Astrocyte of the spinal cord (primary cell): Measurements from ENCODE around the gene ROPN1L.

Experiments used
- DNase-seq: peaks from one replicate; pipeline ENCODE4 v3.0.0; 2011; ENCODE audit warnings: low read depth, low spot score
- H3K4me3 ChIP-seq: 2 replicates; pipeline ENCODE4 v1.5.1; 2011; ENCODE audit warnings: low read depth, mild to moderate bottlenecking, low read length, moderate library complexity
- in situ Hi-C: cut with HindIII; loops from 2 replicates; pipeline ENCODE4 v1.10.0; 2017; ENCODE audit warnings: low sequenced_read_pairs
- TF ChIP-seq, protein P1 (sequence below): IDR thresholded peaks from 2 replicates; pipeline ENCODE4 v1.5.1; 2012; ENCODE audit warnings: low read depth, mild to moderate bottlenecking, low read length, inconsistent platforms

The ROPN1L gene

DNA sequence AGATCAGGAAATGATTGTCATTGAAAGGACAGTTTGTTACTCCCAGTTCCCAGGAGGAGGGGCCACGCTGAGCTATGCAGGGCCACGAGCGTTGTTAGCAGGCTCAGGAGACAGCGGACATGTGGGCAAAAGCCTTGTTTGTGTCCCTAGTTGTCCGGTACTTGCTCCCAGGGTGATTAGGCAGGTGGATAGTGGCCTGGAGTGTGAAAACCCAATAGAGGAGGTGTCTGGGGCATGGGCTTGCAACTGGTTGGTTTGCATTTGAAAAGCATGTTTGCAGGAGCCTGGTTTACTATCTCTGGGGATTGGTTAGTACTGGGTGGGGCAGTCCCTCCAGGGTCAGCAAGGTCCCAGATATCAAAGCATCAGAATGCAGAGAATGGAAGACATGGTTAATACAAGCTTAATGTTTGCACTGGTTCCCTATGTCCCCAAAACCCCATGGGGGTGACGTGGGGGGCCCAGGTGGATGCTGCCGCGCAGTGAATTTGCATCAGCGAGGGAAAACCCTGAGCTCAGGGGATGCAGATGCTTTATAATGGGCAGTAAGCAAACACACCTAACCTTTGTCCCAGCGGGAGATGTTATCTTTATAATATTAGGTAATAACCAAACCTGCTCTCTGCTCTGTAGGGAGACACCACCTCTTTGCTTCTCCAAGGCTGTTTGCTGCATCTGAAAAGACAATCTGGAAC is 39.7 kb downstream of the ROPN1L start:
- in situ Hi-C loops, result no loop called here
- TF ChIP-seq, protein P1, sequence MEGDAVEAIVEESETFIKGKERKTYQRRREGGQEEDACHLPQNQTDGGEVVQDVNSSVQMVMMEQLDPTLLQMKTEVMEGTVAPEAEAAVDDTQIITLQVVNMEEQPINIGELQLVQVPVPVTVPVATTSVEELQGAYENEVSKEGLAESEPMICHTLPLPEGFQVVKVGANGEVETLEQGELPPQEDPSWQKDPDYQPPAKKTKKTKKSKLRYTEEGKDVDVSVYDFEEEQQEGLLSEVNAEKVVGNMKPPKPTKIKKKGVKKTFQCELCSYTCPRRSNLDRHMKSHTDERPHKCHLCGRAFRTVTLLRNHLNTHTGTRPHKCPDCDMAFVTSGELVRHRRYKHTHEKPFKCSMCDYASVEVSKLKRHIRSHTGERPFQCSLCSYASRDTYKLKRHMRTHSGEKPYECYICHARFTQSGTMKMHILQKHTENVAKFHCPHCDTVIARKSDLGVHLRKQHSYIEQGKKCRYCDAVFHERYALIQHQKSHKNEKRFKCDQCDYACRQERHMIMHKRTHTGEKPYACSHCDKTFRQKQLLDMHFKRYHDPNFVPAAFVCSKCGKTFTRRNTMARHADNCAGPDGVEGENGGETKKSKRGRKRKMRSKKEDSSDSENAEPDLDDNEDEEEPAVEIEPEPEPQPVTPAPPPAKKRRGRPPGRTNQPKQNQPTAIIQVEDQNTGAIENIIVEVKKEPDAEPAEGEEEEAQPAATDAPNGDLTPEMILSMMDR, result no peak

GRCh38 chr5:10482791-10483530 is 41.3 kb downstream of the ROPN1L start:
- no peak for DNase-seq
- H3K4me3 ChIP-seq, result no peak overlapping the region
- in situ Hi-C loops, result no loop called here
- TF ChIP-seq, protein P1, result no peak

More for the DNA sequence above, 39.7 kb downstream of the ROPN1L start:
- no peak overlapping the region for H3K4me3 ChIP-seq
- DNase-seq, result no peak

DNA sequence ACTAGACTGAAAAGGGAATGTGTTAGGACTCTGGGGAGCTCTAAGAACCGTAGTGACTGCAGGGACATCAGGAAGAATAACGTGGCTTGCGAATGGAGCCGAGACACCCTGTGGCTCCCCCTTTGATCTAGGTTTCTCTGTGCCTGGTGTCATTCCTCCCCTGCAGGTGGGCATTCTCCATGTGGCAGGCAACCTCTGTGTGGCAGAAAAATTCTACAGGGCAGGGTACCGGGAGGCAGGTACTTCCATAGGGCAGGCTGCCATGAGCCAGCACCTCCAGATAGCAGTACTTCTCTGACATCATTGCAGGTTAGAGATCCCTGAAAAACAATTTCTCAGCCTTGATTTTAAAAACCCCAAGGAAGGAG is 43.1 kb downstream of the ROPN1L start:
- in situ Hi-C loops, result no loop called here
- no peak for DNase-seq
- TF ChIP-seq, protein P1, result no peak
- H3K4me3 ChIP-seq, result no peak overlapping the region

DNA sequence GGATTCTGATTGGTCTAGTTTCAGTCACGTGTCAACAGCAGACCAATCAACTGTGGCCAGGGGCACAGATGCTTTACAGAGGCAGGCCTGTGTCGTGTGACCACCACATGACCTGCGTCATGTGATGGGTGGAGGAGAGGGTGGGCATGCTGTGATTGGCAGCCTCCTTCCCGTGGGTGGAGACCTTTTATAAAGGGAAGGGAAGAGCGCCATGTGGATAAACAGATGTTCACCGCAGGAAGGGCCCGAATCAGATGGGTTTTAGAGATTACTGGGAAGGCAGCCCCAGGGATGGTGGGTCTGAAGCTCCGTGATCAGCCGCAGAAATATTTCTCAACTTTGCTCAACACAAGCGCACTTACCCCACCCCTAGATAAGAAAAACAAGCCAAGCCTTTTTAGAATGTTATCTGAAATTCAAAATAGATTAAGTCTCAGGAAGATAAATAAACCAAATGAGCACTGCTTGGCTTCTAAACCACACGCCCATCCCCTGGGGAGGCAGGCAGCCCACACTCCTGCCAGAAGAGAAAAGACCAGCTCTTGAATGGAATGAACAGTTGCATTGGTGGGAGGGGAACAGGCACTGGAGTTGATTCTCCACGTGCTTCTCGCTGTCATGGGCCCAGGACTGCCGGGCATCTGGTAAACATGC is 43.6 kb downstream of the ROPN1L start:
- in situ Hi-C loops, result no loop called here

DNA sequence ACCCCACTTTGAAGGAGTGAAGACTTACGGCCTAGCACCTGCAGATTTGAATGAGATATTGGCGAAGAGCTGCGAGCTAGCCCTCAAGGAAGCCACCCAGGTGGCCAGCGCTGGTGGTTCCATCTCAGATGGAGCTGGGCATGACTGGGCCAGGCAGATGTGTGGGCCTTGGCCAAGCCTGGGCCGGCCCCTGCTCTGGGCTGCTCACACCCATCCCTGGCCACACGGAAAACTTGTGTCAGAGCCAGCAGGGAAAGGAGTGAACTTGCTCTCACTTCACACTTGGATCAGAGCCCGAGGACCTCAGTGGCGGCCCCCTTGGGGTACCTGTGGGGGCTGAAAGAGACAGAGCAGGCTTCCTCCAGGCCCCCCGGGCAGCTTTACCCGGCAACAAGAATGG is 44.2 kb downstream of the ROPN1L start:
- DNase-seq, result no peak
- no peak overlapping the region for H3K4me3 ChIP-seq
- in situ Hi-C loops, result no loop called here
- TF ChIP-seq, protein P1, result no peak

More for the DNA sequence above, 43.6 kb downstream of the ROPN1L start:
- no peak overlapping the region for H3K4me3 ChIP-seq
- TF ChIP-seq, protein P1, result no peak
- peak; percentile 97 for DNase-seq

DNA sequence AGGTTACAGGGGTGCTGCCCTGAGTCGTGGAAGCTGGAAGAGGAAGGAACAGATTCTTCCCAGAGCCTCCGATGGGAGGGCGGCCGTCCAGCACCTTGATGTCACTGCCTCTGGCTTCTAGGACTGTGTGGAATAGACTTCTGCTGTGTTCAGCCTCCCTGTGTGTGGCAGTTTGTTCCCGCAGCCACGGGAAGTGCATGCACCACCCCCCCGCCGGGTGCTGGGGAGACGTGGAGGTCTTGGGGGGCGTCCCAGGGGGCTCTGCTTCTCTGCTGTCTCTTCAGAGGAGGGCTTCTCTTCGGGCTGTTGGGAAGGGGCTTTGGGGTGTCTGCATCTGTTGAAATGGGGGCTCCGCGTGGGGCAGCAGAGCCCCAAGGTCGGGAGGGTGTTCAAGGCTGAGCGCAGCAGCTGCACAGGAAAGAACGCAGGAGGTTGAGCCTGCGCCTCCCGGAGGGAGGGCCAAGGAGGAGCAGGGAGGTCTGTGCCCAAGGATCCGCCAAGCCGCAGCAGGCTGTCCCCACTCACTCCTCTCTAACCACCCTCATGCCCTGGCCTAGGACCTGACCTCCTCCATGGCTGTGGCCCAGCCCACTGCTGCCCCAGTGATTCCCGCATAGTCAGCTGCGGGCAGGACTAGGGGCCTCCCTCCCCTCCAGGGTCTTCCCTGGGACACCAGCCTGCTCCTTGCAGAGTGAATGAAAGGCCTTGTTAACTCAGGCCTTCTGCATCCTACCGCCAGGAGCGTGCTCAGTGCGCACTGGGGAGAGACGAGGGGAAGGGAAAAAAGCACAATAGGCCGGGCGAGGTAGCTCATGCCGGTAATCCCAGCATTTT is 45.0 kb downstream of the ROPN1L start:
- DNase-seq, result no peak
- in situ Hi-C loops, result no loop called here
- no peak overlapping the region for H3K4me3 ChIP-seq
- TF ChIP-seq, protein P1, result no peak
